HG03196 (cell line): ENCODE data around the gene CASP1.

Source experiments
- ATAC-seq: cut with Tn5 transposase; IDR thresholded peaks from one replicate; pipeline ENCODE4 v1.9.1; 2021; ENCODE audit not compliant: unreplicated experiment

The CASP1 gene

GRCh38 chr11:104992781-104993180 lies 42.2 kb downstream of the CASP1 start:
- ATAC-seq = no peak

- ATAC-seq = no peak
These were observed 43.0 kb downstream of the CASP1 start for GRCh38 chr11:104991994-104992393.

- ATAC-seq = no peak
These were observed 50.1 kb downstream of the CASP1 start for GRCh38 chr11:104984808-104985207.

- ATAC-seq = no peak
These were observed 55.1 kb downstream of the CASP1 start for GRCh38 chr11:104979839-104980238.
